GM18502 (cell line): ENCODE data around the gene NOXRED1.
"Not testable (repeated sequence)": the region's sequence is repeated elsewhere in the genome, so short reads cannot be mapped to it uniquely, and the experiment has no call there.

Experiments
- ATAC-seq: cut with Tn5 transposase; IDR thresholded peaks from one replicate; pipeline ENCODE4 v1.9.1; 2021; ENCODE audit warnings: mild to moderate bottlenecking; ENCODE audit not compliant: unreplicated experiment, poor library complexity

NOXRED1 gene

GRCh38 chr14:77415403-77416030, 7.8 kb downstream of the NOXRED1 start:
- not testable (repeated sequence) for ATAC-seq

DNA sequence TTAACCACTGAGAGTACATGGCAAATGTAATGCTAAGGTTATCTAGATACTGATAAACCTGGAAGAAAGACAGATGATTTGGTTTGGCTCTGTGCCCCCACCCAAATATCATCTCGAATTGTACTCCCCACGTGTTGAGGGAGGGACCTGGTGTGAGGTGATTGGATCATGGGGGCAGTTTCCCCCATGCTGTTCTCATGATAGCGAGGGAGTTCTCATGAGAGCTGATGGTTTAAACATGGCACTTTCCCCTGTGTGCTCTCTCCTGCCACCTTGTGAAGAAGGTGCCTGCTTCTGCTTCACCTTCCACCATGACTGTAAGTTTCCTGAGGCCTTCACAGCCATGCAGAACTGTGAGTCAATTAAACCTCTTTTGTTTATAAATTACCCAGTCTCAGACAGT, 14.2 kb downstream of the NOXRED1 start:
- ATAC-seq, result no peak

GRCh38 chr14:77407158-77407557, 16.2 kb downstream of the NOXRED1 start:
- ATAC-seq, result no peak

- ATAC-seq, result no peak
Measured at GRCh38 chr14:77406718-77407117, 16.6 kb downstream of the NOXRED1 start.

- ATAC-seq, result no peak
Measured at GRCh38 chr14:77406086-77406485, 17.2 kb downstream of the NOXRED1 start.

DNA sequence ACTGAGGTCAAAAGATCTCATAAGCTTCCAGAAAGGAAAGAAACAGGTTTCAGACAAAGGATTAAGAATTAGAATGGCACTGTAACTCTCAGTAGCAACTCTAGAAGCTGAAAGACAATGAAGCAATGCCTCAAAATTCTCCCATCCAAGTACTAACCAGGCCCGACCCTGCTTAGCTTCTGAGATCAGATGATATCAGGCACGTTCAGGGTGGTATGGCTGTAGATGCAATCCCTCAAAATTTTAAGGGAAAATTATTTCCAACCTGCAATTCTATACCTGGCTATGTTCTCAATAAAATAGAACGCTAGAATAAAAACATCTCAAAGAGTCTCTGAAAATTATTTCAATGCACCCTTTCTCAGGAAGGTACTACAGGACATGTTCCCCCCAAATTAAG, 19.6 kb downstream of the NOXRED1 start:
- ATAC-seq, result no peak

DNA sequence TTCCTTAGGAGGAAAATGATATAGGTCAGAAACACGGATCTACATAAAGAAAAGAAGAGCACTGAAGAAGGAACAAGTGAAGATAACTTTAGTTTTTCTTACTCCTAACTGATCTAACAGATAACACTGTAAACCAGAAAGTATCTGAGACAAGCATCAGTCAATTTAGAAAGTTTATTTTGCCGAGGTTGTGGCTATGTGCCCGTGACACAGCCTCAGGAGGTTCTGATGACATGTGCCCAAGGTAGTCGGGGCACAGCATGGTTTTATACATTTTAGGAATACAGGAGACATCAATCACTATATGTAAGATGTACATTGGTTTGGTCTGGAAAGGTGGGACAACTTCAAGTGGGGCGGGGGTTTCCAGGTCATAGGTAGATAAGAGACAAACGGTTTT, 23.1 kb downstream of the NOXRED1 start:
- ATAC-seq, result no peak

DNA sequence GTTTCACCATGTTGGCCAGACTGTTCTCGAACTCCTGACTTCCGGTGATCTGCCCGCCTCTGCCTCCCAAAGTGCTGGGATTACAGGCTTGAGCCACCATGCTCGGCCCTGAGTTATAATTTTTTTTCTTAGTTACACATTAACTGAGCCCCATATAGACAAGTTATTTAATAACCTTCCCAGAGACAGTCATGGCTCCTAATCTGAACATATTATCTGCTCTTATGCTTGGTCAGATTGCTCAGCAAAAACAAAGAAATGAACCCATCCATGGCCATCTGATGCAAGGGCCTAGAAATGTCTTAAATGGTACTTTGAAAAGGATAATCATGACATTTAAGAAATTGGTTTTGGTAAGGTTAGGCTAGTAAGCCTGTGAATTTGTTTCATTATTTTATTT, 33.1 kb downstream of the NOXRED1 start:
- ATAC-seq, result no peak

- no peak for ATAC-seq
Measured at GRCh38 chr14:77378701-77379100, 44.6 kb downstream of the NOXRED1 start.

DNA sequence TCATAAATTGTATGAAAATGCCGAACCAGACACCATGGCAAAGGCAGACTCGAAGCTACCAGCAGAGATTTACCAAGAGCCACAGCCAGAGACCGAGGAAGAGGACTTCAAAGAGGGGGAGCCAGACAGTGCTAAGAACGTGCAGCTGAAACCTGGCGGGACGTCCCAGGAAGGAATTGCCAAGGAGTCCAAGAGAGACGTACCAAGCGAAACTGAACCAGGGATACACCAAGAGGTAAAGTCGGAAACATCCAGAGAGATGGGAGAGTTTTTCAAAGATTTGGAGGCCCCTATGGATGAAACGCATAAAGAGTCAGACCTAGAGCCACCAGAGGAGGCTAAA, 45.9 kb downstream of the NOXRED1 start:
- peak; percentile 4 for ATAC-seq

DNA sequence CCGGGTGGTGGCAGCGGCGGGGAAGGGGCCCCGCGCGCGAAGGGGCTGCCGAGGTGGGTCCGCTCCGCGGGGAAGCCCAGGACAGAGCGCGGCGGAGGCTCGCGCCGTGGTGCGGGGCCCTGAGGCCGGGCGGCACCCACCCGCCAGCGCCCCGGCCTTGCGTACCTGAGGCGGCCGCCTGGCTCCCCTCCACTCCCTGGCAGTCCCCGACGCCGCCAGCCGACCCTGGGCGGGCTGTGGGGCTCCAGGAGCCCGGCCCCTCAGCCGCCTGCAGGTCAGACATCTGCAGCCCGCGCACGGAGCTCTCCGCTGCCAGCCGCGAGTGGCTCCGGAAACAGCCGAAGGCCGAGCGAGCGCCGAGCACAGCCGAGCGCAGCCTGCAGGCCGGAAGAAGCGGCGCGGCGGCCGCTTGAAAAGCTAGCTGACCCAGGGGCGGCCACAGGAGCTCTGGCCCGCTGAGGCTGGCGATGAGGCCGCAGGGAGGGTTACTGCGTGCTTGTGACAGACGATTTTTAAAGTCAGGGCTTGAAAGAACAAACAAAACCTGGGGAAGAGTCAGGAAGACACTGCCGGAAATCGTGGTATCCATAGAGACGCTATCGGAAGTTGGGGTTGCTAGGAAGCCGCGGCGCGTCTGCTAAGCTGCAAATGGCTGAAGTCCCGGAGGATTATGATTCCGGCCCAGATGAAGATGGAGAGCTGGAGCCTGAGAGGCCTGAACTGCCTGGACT, 46.4 kb downstream of the NOXRED1 start, which contains the start of the genes SAMD15 and TMED8:
Gene SAMD15, plus strand, starts transcription at position 609 of the 731 bp plus-strand sequence. Its CDS starts 40 bp downstream, at position 649.
Gene TMED8, minus strand, starts transcription at position 324 of the 731 bp plus-strand sequence. Its CDS starts 41 bp downstream, at position 283.
- peak; percentile 87 for ATAC-seq

- peak; percentile 21 for ATAC-seq
Measured at GRCh38 chr14:77375973-77376770, 47.2 kb downstream of the NOXRED1 start.

DNA sequence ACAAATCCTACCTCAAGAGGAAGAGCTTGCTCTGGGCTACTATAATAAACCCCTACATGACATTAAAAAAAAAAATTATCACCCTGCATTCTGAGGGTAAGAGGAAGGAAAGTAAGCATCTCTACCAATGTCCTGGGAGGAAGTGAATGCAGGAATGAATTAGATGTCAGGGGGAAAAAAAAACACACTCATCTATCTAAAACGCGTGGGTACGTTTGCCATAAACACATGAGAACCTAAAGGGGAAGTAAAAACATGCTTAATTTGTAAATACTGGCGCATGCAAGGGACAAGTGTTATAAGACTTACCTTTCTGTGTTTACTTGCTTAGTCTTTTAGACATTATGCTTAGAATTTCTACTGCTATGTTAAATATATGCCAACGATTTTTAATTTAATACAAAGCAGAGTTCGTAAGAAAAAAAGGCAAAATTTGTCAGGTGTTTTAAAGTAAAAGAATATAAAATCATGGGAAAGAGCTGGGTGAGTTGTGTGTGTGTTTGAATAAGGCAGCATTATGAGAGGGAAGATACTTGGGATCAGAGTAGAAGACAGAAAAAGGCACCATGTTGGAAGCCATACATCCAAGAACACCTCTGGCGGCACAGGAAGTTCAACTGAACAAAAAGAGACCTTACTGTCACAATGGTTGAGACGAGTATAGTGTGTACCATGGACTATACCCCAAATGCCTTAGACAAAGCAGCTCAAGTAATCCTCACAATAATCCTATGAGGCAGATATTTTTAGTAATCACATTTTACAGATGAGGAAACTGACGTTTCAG, 48.0 kb downstream of the NOXRED1 start:
- ATAC-seq, result no peak

DNA sequence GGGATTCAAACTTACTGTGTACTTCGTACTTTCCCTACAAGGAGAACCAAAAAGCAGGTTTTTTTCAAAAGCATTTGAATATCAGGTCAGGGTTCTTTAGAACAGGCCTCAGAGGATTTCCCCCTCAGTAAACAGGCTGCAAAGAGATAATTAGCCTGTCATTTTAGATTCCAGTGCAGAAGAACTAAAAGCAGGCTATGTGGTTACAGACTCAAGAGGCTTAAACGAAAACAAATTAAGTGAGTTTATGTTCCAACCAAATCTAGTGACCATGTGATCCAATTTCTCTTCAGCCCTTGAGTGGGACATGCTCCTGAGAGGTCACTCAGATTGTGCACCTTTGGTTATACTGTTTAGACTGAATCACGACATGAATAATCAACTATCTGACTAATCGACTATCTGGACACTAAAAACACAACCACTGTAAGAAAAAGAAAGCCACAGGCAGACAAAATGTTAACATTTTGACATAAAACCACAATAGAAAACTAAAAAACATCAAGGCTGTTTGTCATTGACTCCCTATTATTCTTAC, 51.0 kb downstream of the NOXRED1 start:
- no peak for ATAC-seq

DNA sequence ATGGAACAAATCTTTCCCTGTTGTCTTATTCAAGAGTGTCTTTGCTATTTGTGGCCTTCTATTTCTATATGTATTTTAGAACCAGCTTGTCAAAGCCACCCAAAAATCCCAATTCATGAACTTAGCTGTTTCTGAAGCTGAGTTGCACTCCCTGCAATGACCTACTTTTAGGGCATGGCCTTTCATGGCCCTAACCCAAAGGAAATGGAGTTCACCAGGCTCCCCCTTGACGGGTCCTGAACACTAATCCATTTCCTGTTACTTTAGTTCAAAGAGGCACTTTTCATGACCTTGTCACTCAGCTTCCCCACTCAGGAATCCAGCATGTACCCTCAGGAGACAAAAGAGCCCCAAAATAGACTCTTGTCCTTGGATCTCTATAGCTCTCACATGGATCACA, 54.0 kb downstream of the NOXRED1 start:
- no peak for ATAC-seq

- ATAC-seq, result no peak
Measured at GRCh38 chr14:77364146-77364545, 59.2 kb downstream of the NOXRED1 start.

DNA sequence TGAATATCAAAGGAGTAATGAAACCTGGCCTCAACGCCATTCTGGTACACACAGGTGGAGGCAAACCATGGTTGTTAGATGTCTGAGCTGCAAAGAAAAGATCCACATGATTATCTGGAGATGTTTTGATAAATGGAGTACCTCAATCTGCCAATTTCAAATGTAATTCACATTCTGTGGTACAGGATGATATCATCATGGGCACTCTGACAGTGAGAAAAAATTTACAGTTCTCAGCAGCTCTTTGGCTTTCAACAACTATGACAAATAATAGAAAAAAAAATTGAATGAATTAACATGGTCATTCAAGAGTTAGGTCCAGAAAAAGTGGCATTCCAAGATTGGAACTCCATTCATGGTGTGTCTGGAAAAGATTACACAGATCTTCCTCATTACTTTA, 63.7 kb downstream of the NOXRED1 start:
- ATAC-seq, result no peak

- no peak for ATAC-seq
Measured at GRCh38 chr14:77356899-77357298, 66.4 kb downstream of the NOXRED1 start.

DNA sequence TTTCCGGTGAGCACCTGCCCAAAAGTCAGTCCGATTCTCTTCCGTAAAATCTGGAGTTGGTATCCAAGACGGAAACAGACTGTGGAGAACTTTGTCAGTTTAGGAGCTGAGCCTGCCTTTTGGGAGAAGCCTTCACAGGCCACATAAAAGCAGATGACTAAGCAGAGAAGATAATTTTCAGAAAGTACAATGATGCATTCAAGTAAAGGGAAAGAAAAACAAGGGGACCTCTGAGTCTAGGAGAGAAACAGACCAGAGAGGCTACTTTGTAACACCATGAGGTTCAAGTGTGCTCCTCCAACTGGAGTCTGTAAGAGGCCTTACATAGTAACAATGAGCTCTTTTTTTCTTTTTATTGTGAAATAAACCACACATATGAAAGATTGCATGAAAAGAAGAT, 67.5 kb downstream of the NOXRED1 start:
- ATAC-seq, result no peak

GRCh38 chr14:77353469-77354141, 69.7 kb downstream of the NOXRED1 start:
- ATAC-seq, result no peak
